Fibroblast of the aortic adventitia (primary cell): ENCODE results near the gene CRYAB. TPM values are rescaled to one million over a fixed set of nuclear protein-coding genes. Genes with fewer than 3 reads are reported as not detected.
A peak's percentile ranks its signal among the peaks of the same experiment; 100 is the strongest.

ENCODE experiments used
- DNase-seq: peaks from one replicate; pipeline ENCODE4 v3.0.0-alpha.2; 2010; ENCODE audit warnings: low read depth
- H3K4me3 ChIP-seq: 2 replicates; pipeline ENCODE4 v1.5.1; 2011; ENCODE audit warnings: low read depth, mild to moderate bottlenecking, control low read depth, low read length, moderate library complexity
- CTCF ChIP-seq: IDR thresholded peaks from 2 replicates; pipeline ENCODE4 v1.5.1; 2011; ENCODE audit warnings: mild to moderate bottlenecking, low read length, control low read depth, inconsistent platforms; ENCODE audit not compliant: insufficient read depth
- total RNA-seq: library from RNA; depleted of rRNA; stranded (reverse); fragments of >200 nt; gene quantifications from 2 replicates; pipeline ENCODE4 v1.2.3, GENCODE V29; 2012; ENCODE audit warnings: low replicate concordance

The CRYAB gene
- total RNA-seq, 1 donor, result 60.2 TPM

- no peak for TF ChIP-seq CTCF
- DNase-seq, result no peak
- H3K4me3 ChIP-seq, result peak overlapping the region; percentile 29
Measured at GRCh38 chr11:111910676-111911562, 651 bp downstream of the CRYAB start.

- H3K4me3 ChIP-seq, result no peak overlapping the region
- no peak for TF ChIP-seq CTCF
- no peak for DNase-seq
Measured at GRCh38 chr11:111909378-111909777, 2.2 kb downstream of the CRYAB start.

- TF ChIP-seq CTCF, result no peak
- DNase-seq, result no peak
- no peak overlapping the region for H3K4me3 ChIP-seq
Measured at GRCh38 chr11:111908639-111909305, 2.8 kb downstream of the CRYAB start.

- TF ChIP-seq CTCF, result no peak
- no peak for DNase-seq
- H3K4me3 ChIP-seq, result no peak overlapping the region
Measured at GRCh38 chr11:111906680-111907079, 4.9 kb downstream of the CRYAB start.

- TF ChIP-seq CTCF, result no peak
- no peak overlapping the region for H3K4me3 ChIP-seq
- DNase-seq, result peak; percentile 57
Measured at GRCh38 chr11:111905411-111905810, 6.2 kb downstream of the CRYAB start.

- no peak for TF ChIP-seq CTCF
- no peak for DNase-seq
- H3K4me3 ChIP-seq, result no peak overlapping the region
Measured at GRCh38 chr11:111886844-111887243, 24.7 kb downstream of the CRYAB start.
